ENCODE data around the gene EXOSC5. TPM values are rescaled to one million over a fixed set of nuclear protein-coding genes. Genes with fewer than 3 reads are reported as not detected.

EXOSC5 gene
- total and polyA plus RNA-seq, 9 of the 15 experiments (the other 6 are each of a cell fraction or from before 2014, with no cell fraction given): 10.9 to 75.5 (median 37.8) TPM

- TF ChIP-seq USF1 (CRISPR knock-in tag; IDR thresholded peaks at IDR 0.05): peak; percentile 79
- no peak for TF ChIP-seq NR2C2 (CRISPR knock-in tag; IDR thresholded peaks at IDR 0.05)
- TF ChIP-seq NR2C2 (tag; IDR thresholded peaks at IDR 0.05): no peak
- no peak for TF ChIP-seq ZNF766 (CRISPR knock-in tag; conservative IDR thresholded peaks at IDR 0.05)
- TF ChIP-seq HIVEP1 (CRISPR knock-in tag; IDR thresholded peaks at IDR 0.05): no peak
- TF ChIP-seq GMEB1 (CRISPR knock-in tag; IDR thresholded peaks at IDR 0.05): no peak
- TF ChIP-seq ETS2 (tag; IDR thresholded peaks at IDR 0.05; ENCODE audit: borderline replicate concordance, poor library complexity, severe bottlenecking): no peak
- TF ChIP-seq PBX2 (CRISPR knock-in tag; IDR thresholded peaks at IDR 0.05; ENCODE audit: low read depth): no peak
- TF ChIP-seq PBX2 (tag; conservative IDR thresholded peaks at IDR 0.05; ENCODE audit: low read depth): no peak
- 0 out of 2 replicates have a peak, but pooled peaks have one; percentile 16 for TF ChIP-seq AFF4 (CRISPR knock-in tag; IDR thresholded peaks at IDR 0.05)
- TF ChIP-seq SAFB2 (IDR thresholded peaks at IDR 0.05; ENCODE audit: borderline replicate concordance, low read depth, low read length, severe bottlenecking): no peak
- no peak for TF ChIP-seq THAP12 (CRISPR knock-in tag; IDR thresholded peaks at IDR 0.05)
These were observed 45.6 kb downstream of the EXOSC5 start (continued) for GRCh38 chr19:41351339-41352245.
